NCI-H1694 (cell line): Measurements from ENCODE around the gene ARF4.
"Not testable (repeated sequence)": the region's sequence is repeated elsewhere in the genome, so short reads cannot be mapped to it uniquely, and the experiment has no call there.

Experiments
- DNase-seq: peaks from one replicate; lab custom pipeline; 2025; lab: John Stamatoyannopoulos, UW

The ARF4 gene

DNA sequence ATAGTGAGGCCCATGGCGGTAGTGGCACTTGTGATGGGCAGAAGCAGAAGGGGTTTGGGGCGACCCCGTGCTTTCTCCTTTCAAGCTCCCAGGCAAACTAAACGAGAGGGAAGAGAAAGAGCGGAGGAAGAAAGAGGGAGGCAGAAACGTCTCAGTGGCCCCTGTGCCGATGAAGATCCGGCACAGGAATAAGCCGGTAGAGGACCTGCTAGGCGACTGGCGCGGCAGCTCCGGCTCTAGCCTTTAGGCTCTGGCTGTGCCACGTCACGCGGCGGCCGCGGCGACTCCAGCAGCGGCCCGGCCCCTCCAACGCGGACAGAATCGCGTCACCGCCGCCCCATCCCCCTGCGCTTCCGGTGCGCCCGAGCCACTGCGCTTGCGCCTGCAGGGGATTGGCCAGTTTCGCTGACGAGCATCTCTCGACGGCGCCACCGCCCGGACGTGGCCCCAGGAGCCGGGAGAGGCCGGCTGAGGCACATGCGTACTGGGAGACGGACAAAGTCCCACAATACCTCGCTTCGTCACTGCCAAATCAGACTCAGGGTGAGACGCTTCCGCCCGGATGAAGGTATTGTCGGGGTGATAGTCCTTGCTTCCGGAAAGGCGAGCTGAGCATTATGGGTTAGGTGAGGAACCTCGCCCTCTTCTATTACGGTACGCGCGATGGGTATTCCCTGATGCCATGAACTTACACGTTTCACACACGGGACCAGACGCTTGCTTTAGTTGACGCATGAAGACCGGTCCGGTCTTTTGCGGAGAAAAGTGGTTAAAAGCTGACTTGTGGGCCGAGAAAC lies at the start of gene ARF4:
ARF4 (minus strand) TSS at position 218 of the 797 bp plus-strand sequence; CDS start at position 14, 204 bp downstream.
- DNase-seq: peak; percentile 82

DNA sequence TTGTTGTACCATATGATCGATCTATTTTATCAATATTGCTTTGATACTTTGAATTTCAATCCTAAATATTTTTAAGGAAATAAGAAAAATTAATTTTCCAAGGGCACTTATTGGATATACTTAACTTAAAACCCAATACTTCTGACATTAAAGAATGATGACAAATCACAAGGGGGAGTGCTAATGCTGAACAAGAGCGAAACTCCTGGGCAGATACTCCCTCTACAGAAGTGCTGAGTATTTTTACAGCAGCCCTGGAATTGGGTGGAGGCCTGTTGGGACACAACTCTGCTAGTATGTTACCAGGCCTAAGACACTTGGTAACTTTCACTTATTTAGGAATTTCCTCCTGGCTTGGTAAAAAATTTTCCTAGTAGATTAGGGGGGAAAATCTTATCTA lies 49.6 kb upstream of the ARF4 start:
- DNase-seq: no peak

DNA sequence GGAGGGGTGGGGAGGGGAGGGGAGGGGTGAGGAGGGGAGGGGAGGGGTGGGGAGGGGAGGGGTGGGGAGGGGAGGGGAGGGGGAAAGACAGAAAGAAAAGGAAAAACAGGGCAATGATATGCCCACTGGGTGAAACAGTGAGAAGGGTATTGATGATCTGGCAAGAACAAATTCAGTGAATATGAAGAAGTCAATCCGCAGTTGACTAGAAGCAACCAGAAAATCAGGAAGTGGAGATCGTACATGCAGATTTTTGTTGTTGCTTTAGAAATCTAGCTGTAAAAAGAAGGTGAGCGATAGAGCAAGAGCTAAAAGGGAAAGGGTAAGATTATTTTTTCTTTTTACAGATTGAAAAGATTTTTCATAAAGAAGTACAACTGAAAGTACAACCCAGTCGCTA lies 47.6 kb upstream of the ARF4 start:
- no peak for DNase-seq

DNA sequence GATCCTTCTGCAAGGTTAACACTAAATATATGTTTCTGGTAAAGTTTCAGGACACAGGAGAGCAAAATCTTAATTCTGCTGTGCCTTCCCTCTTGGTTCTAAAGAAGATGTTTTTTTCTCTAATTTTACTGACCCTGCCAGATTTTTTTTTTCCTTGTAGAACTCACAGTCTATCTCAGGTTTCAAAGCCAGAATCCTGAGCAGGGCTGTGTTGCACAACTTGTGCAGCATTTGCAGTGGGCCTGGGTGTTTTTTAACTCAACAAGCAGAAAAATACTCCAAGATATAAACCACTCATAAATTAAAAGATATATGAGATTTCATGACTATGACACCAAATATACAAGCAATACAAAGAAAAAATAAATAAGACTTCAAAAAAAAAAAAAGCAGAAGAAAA lies 40.2 kb upstream of the ARF4 start:
- no peak for DNase-seq

DNA sequence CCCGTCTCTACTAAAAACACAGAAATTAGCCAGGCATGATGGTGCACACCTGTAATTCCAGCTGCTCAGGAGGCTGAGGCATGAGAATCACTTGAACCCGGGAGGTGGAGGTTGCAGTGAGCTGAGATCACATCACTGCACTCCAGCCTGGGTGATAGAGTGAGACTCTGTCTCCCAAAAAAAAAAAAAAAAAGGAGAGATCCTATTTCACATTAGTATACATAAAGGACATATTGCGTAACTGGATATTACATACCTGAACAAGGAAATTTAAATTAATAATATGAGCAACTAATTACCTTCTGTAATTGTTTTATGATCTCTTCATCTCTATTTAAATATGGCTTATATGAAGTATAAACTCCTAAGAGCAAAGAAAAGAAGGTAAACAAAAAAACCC lies 37.1 kb upstream of the ARF4 start:
- DNase-seq: not testable (repeated sequence)

DNA sequence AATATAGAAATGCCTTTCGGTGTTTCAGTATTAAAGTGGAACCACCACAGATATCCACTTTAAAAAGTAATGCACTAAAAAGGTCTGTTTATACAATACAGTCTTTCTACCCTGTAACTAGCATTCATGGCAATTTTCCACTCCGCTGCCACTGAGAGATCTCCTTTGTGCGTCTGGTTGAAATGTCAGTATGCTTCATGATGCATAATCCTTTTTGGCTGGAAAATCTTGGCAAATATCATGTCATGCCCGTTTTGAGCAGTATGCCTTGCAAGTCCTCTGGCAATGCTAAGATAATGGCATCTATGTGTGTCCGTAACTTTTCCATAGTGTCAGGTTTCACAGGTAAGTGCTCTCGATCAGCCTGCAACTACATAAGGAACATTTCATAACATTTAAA lies 30.8 kb upstream of the ARF4 start:
- peak; percentile 43 for DNase-seq

DNA sequence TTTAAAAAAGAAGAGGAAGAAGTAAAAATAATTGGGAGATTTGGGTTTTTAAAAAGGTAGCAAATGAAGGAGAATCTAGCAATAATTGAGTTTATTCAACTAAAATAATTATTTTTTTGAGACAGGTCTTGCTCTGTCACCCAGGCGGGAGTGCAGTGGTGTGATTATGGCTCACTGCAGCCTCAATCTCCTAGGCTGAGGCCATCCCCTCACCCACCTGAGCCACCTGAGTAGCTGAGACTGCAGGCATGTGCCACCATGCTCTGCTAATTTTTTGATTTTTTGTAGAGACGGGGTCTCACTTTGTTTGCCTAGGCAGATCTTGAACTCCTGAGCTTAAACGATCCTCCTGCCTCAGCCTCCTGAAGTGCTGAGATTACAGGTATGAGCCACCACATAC lies 27.7 kb upstream of the ARF4 start:
- DNase-seq: no peak

DNA sequence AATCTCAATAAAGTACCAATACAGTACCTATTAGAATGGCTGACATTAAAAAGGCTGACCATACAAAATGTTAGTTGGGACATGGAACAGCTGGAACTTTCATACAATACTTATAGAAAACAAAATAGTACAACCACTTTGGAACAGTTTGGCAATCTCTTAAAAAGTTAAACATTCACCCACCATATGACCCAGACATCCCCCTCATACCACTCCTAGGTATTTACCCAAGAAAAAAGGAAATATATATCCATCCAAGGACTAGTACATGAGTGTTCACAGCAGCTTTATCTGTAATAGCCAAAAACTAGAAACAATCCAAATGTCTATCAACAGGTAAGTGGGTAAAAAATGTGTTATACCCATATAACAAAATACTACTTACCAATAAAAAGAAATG lies 25.2 kb upstream of the ARF4 start:
- no peak for DNase-seq

DNA sequence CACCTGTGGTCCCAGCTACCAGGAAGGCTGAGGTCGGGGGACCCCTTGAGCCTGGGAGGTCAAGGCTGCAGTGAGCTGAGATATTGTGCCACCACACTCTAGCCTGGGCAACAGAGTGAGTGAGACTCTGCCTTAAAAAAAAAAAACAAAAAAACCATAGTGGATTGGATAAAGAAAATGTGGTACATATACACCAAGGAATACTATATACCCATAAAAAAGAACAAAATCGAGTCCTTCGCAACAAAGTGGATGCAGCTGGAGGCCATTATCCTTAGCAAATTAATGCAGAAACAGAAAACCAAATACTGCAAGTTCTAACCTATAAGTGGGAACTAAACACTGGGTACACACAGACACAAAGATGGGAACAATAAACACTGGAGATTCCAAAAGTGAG lies 20.6 kb upstream of the ARF4 start:
- DNase-seq: no peak

DNA sequence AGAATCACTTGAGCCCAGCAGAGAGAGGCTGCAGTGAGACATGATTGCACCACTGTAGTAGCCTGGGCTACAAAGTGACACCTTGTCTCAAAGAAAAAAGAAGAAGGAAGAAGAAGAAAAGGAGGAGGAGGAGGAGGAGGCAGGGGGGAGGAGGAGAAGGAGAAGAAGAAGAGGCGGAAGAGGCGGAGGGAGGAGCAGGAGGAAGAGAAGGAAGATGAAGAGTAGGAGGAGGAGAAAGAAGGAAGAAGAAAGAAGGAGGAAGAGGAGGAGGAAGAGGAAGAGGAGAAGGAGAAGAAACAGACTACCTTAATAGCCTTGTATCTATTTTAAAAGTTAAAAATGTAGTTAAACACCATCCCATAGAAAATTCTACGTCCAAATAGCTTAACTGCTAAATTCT lies 19.1 kb upstream of the ARF4 start:
- no peak for DNase-seq

DNA sequence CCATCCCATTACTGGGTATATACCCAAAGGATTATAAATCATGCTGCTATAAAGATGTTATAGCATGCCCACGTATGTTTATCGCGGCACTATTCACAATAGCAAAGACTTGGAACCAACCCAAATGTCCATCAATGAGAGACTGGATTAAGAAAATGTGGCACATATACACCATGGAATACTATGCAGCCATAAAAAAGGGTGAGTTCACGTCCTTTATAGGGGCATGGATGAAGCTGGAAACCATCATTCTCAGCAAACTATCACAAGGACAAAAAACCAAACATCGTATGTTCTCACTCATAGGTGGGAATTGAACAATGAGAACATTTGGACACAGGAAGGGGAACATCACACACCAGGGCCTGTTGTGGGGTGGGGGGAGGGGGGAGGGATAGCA lies 14.7 kb upstream of the ARF4 start:
- not testable (repeated sequence) for DNase-seq

DNA sequence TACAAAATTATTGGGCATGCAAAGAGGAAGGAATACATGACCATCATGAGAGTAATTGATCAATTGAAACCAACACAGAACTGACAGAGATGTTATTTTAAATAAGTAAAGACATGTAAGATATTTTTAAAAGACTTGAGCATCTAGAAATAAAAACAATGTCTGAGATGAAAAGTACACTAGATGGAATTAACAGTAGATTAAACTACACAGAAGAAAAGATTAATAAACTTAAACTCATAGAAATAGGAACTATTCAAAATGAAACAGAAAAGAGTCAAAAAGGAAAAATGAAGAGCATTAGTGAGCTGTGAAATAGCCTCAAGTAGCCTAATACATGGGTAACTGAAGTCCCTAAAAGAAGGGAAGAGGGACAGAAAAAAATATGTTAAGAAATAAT lies 8.5 kb upstream of the ARF4 start:
- no peak for DNase-seq

DNA sequence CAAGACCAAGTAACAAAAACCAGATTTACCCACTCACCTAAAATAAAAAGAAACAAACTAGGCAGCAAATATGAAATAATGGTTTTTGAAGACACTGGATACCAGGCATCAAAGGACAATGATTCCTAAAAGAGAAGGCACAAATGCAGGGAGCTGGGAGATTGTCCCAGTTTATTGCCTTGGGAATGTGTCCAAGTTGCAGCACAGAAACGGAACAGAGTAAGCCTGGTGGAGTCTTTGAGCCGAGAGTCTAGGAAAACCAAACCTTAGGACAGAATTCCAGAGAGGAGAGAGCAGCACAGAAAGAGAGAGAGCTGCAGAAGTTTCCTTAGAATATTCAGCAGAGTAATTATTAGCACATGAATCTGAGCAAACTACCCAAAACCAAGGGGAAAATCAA lies 7.8 kb upstream of the ARF4 start:
- no peak for DNase-seq

DNA sequence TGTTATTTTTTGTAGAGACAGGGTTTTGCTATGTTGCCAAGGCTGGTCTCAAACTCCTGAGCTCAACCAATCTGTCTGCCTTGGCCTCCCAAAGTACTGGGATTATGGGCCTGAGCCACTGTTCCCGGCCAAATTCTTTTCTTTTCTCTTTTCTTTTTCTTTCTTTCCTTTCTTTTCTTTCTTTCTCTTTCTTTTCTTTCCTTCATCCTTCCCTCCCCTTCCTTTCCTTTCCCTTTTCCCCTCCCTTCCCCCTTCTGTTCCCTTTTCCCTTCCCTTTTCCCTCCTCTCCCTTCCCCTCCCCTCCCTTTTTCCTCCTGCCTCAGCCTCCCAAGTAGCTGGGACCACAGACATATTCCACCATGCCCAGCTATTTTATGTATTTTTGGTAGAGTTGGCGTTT lies 3.1 kb upstream of the ARF4 start:
- no peak for DNase-seq

DNA sequence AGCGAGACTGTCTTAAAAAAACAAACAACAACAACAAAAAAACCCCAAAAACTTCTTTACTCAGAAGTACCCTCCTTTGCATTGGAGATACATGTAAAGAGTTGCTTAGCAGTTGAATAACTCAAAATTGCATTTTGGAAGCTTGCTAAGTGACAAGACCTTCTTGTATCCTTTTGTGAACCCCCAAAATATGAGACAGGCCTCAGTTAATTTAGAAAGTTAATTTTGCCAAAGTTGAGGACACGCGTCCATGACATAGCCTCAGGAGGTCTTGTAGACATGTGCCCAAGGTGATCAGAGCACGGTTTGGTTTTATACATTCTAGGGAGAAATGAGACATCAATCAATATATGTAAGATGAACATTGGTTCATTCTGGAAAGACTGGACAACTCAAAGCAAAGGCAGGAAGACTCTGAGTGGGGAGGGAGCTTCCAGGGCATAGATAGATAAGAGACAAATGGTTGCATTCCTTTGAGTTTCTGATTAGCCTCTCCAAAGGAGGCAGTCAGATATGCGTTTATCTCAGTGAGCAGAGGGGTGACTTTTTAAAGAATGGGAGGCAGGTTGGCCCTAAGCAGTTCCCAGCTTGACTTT lies 1.7 kb upstream of the ARF4 start:
- DNase-seq: no peak

DNA sequence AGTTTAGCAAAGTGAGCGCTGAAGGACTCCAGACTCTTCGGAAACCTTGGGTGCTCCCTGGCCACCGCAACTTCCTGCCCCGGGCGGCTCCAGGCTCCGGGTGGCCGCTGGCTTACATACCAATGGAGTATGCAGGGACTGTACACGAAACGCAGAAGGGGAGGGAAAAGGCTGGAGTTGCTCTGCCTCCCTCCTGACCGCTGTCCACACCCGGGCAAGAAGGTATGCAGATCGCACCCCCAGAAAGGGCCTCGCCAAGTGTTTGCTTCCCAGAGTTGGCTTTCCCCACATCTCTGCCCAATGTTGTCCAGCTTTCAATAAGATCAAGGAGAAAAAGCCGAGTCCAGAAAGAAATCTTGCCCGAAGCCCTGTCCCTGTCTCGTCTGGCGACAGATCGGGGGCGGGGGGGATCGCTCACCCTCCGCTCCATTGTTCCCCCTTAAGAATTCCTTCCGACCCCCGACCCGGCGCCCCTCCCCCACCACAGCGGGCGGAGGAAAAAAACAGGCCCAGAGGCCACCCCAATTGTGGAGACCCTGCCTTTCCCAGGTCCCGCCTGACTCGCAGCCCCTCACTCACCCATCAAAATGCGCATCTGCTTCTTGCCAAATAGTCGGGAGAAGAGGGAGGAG lies 533 bp downstream of the ARF4 start:
- no peak for DNase-seq

DNA sequence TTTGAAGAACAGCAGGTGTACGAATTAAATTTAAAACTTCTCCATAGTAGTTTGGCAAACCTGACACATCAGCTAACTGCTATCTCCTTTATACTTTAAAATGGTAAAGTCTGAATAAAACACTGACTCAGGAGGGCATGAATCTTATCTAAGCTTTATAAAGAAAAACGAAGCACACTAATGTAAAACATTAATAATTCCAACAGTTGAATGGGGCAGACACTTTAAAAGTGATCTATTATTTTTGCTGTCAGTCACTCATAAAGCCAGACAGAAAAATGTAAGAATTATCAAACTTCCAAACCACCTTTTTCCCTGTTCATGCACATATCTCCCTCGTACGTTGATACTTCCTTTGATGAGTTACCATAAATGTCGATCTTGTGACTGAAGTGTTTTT lies 2.6 kb downstream of the ARF4 start:
- DNase-seq: no peak

DNA sequence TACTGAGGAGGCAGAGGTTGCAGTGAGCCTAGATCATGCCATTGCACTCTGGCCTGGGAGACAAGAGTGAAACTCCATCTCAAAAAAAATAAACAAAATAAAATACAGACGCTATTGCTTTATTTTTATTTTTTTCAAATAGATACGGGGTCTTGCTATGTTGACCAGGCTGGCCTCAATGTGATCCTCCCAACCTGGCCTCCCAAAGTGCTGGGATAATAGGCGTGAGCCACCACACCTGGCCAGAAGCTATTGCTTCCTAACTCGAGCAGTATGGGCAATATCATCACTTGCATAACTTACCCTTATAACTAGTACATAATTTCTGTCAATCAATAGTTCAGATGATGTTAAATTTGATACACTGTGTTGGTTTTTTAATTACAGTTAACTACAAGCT lies 3.0 kb downstream of the ARF4 start:
- DNase-seq: no peak

DNA sequence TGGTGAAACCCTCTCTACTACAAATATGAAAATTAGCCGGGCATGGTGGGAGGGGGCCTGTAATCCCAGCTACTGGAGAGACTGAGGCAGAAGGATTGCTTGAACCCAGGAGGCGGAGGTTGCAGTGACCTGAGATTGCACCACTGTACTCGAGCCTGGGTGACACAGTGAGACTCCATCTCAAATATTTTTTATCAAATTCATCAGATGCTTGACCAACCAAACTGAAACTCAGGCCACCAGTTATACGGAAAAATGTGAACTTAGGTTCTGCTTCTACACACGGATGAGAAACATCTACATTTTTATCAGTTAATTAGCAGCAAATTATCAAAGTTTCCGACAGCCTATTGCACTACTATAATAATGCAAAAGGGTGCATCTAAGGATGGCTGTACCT lies 4.8 kb downstream of the ARF4 start:
- DNase-seq: no peak

DNA sequence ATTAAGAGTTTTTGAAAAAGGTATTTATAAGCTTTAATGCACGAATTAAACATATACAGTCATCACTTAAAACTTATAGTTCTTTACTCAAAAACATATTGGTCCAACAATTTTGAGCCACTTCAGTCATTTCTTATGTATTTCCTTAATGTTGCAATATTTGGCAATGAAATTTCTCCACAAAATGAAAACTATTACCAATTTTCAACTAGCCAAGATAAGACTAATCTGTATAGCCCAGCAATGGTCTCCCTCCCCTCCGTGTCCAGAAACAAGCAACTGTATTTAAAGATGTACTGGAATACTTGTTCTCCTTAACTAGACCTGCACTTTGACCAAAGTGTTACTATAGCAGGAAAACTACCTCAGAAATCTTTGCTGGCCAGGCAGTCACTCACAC lies 9.2 kb downstream of the ARF4 start:
- DNase-seq: no peak

DNA sequence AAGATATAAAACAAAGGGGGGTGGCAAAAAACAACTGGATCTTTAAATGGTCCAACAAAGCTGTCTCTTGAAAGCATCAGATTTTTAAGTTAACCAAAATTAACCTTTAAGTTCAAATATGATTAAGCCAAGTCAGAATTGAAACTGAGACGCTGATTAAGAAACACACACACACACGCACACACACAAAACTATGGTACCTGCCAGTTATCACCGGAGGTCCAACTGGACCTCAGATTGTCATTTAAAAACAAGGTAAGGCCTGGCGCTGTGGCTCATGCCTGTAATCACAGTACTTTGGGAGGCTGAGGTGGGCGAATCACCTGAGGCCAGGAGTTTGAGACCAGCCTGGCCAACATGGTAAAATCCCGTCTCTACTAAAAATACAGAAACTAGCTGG lies 10.4 kb downstream of the ARF4 start:
- DNase-seq: no peak

DNA sequence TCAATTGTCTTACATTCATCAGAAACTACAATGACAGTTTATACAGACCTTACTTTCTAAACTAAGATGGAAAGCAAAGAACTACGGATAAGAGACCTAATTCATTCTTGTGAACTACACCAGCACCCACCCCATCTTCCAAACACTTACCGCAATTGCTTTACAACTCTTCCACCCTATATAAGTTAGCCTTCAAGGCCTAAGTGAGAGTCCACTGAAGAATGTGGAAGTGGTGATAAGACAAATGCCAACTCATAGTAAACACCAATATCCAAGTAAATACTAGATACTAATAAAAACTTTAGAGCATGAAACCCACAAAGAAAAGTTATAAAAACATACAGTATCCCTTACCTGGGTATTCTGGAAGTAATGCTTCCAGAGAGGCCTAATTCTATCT lies 13.6 kb downstream of the ARF4 start:
- DNase-seq: no peak

DNA sequence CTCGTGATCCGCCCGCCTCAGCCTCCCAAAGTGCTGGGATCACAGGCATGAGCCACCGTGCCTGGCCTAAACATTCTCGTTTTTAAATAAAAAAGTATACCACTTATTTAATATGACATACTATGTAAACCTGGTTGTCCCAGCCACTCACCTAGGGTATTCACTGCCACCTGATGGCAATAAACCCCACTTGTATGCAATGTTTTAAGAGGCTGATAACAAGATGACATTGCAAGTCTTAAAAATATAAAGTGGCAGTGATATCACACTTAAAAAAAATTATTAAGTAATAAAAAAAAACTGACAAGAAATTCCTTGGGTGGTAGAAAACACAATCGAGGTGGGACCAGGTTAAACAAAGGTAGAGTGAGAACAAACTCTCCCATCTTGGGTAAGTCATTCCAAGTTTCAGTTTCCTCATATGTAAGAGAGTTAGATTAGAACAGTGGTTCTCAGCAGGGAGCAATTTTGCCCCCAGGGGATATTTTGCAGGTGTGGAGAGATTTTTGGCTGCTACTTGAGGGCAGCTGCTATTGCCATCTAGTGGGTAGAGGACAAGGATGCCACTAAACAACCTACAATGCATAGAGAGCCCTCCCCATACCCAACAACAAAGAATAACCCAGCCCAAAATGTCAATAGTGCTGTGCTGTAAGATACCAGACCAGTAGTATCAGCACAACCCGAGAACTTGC lies 14.5 kb downstream of the ARF4 start:
- DNase-seq: no peak
